ENCODE measurements around the gene FAM131B.
A peak's percentile ranks its signal among the peaks of the same experiment; 100 is the strongest.

The FAM131B gene

GRCh38 chr7:143382126-143382790 is 19.7 kb upstream of the FAM131B start:
- no peak for DNase-seq

- DNase-seq = peak in 1 of 4 experiments; percentile 45
These were observed 19.1 kb upstream of the FAM131B start for GRCh38 chr7:143381427-143382125.

GRCh38 chr7:143380646-143381426 is 18.3 kb upstream of the FAM131B start, which contains the start of gene ZYX:
Gene ZYX, plus strand, starts transcription at chr7:143381345. Its CDS starts 227 bp downstream, at chr7:143381572.
- peak; percentile 83 to 90 (median 86) for DNase-seq

GRCh38 chr7:143380260-143380645 is 17.7 kb upstream of the FAM131B start:
- DNase-seq = peak; percentile 77 to 81 (median 80)

- no peak for DNase-seq
These were observed 17.2 kb upstream of the FAM131B start for GRCh38 chr7:143379611-143380259.

GRCh38 chr7:143376396-143376795 is 13.9 kb upstream of the FAM131B start:
- DNase-seq = no peak

- peak in 1 of 4 experiments; percentile 23 for DNase-seq
These were observed 13.0 kb upstream of the FAM131B start for GRCh38 chr7:143375298-143376034.

- DNase-seq = no peak
These were observed 12.0 kb upstream of the FAM131B start for GRCh38 chr7:143374561-143374960.

- DNase-seq = no peak
These were observed 10.8 kb upstream of the FAM131B start for GRCh38 chr7:143373255-143373794.

- peak in 2 of 4 experiments; percentile 11 to 36 for DNase-seq
These were observed 9.6 kb upstream of the FAM131B start for GRCh38 chr7:143372070-143372469.

GRCh38 chr7:143369678-143370651 is 7.5 kb upstream of the FAM131B start:
- no peak for DNase-seq

GRCh38 chr7:143368387-143368786 is 5.9 kb upstream of the FAM131B start:
- DNase-seq = no peak

GRCh38 chr7:143367972-143368371 is 5.5 kb upstream of the FAM131B start:
- DNase-seq = no peak

GRCh38 chr7:143363016-143363937 is 764 bp upstream of the FAM131B start:
- DNase-seq = no peak

GRCh38 chr7:143361552-143362130 is 872 bp downstream of the FAM131B start:
- DNase-seq = no peak

GRCh38 chr7:143360788-143361551 is 1.5 kb downstream of the FAM131B start:
- DNase-seq = no peak

- no peak for DNase-seq
These were observed 2.7 kb downstream of the FAM131B start for GRCh38 chr7:143359771-143360353.

GRCh38 chr7:143358626-143359025 is 3.9 kb downstream of the FAM131B start:
- DNase-seq = no peak
